NOMO-1 (cell line): ENCODE results near the gene SPEN.

ENCODE experiments used
- DNase-seq, 2 experiments: peaks; one replicate each; lab custom pipeline; 2025; ENCODE audit not compliant: unreplicated experiment in 2 of 2; lab: John Stamatoyannopoulos, UW

SPEN gene

DNA sequence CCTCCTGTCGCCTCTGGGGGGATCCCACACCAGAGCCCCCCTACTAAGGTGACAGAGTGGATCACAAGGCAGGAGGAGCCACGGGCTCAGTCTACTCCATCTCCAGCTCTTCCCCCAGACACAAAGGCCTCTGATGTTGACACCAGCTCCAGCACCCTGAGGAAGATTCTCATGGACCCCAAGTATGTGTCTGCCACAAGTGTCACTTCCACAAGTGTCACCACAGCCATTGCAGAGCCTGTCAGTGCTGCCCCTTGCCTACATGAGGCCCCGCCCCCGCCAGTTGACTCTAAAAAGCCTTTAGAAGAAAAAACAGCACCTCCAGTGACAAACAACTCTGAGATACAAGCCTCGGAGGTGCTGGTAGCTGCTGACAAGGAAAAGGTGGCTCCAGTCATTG, 86.2 kb downstream of the SPEN start:
- DNase-seq: no peak

DNA sequence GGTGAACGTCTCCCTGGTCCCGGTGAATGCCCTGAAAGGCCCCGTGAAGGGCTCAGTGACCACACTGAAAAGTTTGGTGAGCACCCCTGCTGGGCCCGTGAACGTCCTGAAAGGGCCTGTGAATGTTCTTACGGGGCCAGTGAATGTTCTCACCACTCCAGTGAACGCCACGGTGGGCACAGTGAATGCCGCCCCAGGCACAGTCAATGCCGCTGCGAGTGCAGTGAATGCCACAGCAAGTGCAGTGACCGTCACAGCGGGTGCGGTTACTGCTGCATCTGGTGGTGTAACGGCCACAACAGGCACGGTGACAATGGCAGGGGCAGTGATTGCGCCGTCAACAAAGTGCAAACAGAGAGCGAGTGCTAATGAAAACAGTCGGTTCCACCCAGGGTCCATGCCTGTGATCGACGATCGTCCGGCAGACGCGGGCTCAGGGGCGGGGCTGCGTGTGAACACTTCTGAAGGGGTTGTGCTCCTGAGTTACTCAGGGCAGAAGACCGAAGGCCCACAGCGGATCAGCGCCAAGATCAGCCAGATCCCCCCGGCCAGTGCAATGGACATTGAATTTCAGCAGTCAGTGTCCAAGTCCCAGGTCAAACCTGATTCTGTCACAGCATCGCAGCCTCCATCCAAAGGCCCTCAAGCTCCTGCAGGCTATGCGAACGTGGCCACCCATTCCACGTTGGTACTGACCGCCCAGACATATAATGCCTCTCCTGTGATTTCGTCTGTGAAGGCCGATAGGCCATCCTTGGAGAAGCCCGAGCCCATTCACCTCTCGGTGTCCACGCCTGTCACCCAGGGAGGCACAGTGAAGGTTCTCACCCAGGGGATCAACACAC, 86.9 kb downstream of the SPEN start:
- DNase-seq: no peak

DNA sequence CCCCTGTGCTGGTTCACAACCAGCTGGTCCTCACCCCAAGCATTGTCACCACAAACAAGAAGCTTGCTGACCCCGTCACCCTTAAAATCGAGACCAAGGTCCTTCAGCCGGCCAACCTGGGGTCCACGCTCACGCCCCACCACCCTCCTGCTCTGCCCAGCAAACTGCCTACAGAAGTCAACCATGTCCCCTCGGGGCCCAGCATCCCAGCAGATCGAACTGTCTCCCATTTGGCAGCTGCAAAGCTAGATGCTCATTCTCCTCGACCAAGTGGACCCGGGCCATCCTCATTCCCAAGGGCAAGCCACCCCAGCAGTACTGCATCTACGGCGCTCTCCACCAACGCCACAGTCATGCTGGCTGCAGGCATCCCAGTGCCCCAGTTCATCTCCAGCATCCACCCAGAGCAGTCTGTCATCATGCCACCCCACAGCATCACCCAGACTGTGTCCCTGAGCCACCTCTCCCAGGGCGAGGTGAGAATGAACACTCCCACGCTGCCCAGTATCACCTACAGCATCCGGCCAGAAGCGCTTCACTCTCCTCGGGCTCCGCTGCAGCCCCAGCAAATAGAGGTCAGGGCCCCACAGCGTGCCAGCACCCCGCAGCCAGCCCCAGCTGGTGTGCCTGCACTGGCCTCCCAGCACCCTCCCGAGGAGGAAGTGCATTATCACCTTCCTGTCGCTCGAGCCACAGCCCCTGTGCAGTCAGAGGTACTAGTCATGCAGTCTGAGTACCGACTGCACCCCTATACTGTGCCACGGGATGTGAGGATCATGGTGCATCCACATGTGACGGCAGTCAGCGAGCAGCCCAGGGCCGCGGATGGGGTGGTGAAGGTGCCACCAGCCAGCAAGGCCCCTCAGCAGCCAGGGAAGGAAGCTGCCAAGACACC, 87.8 kb downstream of the SPEN start:
- DNase-seq: no peak

DNA sequence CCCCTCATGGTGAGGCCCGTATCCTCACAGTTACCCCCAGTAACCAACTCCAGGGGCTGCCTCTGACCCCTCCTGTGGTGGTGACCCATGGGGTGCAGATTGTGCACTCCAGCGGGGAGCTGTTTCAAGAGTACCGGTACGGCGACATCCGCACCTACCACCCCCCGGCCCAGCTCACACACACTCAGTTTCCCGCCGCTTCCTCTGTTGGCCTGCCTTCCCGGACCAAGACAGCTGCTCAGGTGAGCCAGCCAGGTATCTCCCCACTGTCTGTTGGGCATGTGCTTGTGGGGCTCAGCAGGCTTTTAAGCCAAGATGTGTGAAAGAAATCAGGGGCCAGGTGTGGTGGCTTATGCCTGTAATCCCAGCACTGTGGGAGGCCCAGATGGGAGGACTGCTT, 88.5 kb downstream of the SPEN start:
- DNase-seq: no peak

DNA sequence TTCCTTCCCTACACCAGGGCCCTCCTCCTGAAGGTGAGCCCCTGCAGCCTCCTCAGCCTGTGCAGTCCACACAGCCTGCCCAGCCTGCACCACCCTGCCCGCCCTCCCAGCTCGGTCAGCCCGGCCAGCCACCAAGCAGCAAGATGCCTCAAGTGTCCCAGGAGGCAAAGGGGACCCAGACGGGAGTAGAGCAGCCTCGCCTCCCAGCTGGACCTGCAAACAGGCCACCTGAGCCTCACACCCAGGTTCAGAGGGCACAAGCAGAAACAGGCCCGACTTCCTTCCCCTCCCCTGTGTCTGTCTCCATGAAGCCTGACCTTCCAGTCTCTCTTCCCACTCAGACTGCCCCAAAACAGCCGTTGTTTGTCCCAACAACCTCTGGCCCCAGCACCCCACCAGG, 89.6 kb downstream of the SPEN start:
- no peak for DNase-seq

DNA sequence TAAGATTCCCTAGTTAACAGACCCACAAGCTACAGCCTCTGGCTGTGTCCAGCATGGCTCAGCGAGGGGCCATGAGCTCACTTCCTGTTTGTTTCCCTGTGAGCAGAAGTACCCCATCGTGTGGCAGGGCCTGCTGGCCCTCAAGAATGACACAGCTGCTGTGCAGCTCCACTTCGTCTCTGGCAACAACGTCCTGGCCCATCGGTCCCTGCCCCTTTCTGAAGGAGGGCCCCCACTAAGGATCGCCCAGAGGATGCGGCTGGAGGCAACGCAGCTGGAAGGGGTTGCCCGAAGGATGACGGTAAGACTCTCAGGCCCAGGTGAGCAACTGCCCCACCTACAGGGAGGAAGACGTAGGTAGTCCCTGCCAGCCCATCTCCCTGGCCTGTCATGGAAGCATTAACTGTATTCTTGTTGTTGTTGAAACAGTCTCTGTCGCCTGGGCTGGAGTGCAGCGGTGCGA, 90.2 kb downstream of the SPEN start:
- peak in 1 of 2 experiments; percentile 9 for DNase-seq

DNA sequence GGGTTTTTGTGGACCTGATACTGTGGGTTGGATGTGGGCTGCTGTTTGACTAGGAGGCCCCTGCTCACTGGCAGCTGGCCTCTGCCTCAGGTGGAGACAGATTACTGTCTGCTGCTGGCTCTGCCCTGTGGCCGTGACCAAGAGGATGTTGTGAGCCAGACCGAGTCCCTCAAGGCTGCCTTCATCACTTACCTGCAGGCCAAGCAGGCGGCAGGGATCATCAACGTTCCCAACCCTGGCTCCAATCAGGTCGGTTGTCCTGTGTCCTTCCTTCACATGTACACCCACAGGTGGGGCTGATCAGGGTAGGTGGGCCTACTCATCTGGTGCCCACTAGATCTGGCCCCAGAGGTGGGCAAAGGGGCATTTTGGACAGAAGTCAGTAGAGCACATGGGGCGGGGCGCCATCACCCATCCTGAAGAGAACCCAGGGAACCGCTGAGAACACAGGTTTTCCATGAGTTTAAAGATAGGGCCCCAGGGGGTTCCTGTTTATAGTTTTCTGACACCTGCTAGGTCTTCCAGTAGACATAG, 91.2 kb downstream of the SPEN start:
- no peak for DNase-seq

DNA sequence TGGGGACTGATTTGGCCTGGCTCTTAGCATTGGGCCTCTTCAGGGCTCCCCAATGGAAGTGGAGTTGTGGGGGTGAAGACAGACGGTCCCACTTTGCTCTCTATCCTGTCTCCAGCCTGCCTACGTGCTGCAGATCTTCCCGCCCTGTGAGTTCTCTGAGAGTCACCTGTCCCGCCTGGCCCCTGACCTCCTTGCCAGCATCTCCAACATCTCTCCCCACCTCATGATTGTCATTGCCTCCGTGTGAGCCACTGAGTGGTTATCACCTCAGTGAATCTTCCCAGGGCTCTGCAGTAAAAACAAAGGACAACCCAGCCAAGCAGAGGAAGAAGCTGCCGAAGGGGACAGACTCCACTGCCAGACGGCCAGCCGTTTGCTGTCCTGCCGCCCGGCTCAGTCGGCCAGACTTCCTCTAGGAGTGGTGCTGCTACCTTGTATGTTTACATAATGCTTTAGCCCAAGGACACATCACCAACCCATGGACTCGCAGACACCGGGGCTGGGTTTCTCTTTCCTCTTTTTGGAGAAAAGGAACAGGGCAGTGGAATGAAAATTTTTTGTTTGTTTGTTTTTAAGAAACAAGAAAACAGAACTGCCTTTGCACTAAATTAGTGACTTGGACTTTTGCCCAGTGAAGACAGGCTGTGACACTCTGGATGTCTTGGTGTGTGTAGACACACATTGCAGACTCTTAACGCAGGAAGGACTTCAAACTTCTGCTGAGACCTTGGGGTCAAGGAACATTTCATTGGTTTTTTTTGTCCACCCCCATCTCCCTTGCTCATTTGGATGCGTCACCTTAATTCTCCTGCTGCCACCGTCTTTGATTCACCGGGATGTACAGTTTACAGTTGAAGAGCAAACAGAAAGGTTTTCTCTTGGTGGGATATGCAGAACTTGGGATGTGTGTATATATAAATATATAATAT, 91.9 kb downstream of the SPEN start:
- DNase-seq: no peak

DNA sequence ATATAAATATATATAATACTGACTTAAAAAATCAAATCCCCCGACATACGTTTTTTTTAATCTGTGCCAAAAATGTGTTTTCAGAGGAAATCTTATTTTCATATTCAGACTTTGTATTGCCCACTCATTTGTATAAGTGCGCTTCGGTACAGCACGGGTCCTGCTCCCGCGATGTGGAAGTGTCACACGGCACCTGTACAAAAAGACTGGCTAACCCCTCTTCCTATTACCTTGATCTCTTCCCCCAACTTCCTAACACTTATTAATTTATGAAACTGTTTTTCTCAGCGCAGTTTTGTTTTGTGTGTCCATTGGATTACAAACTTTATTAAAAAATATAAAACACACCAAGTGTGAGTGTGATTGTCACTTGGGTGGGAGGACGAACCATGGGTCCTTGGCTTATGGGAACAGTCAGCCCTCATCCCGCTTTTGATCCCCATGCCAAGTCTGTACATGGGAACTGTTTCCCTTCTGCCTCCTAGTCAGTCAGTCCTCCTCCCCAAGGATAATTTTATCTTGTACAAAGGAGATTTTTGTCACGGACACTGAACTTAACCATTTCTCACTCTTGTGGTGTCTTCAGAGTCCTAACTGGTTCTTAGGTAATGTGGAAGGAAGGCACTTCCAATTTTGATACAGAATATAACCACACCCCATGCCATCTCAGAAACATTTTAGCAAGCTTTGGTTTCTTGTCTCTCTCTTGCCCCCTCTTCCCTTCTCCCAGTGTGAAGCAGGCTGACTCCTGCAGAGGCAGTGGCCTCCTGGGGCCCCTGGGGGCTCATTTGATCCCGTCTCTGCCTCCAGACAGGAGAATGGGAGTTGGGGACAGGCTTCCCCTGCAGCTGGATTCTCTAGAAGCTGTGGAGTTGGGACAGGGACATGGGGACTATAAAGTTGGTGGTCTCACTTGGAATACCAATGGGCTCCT, 92.9 kb downstream of the SPEN start:
- DNase-seq: no peak

DNA sequence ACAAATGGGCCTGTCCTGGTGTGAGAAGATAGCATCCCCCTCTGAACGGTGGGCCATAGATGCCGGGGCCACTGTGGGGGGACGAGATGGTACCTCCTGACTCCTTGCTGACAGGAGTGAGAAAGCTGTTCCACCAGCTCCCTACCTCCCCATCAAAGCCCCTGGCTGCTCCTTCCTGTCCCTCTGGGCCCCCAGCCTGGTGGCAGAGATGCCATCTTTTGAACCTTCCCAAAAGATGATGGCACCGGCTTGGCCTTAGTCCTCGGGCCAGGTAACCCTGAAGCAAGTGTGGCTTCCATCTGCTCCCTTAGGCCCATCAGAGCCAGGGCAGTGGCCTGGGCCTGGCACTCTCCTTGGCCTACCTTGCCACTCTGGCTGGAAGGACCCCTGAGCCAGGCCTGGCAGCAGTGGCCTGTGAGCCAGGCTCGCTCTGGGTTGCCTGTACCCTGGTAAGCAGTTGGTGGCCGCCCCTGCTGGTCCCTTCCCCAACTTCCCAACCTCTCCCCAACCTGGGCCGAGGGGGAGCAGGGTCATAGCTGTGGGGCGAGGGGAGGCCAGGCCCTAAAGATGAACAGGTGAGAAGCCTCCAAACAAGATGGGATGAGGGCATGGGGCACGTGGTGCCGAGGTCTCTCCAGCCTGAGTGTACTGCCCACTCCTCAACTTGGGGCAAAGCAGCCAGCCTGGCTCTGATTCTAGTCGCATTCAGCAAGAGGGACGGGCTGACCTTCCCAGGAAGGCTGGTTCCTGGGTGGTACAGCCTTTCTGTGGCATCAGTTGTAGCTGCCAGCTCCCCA, 93.7 kb downstream of the SPEN start:
- no peak for DNase-seq

DNA sequence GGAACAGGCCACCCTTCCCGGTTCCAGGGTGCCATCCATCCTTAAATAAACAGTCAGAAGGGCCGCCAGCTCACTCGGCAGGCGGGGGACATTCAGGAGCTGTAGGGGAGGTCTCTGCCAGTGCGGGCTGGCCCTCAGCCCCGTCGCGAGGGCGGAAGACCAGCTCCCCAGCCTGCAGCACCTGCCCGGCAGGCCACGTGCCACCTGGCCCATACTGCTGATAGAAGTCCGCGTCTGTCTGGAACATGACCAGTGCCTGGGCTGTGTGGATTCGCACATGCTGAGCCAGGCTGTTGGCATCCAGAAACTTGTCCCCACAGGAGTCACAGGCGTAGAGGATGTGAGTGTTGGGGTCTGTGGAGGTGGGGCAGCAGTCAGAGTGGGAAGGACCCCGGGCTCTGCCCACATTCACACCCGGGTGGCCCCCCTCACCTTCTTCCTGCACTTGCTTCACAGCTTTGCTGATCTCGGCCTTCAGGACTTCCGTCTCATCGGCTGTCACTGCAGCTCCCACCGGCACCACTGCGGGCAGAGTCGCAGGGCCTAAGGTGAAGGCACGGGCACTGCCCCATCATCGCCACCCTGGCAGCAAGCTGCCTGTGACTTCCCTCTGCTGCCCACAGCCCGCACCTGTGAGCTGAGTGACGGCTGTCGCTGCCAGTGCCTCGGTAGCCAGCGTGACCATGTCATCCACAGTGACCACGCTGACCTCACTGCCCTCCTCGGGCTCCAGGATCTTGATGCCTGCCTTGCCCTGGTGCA, 94.6 kb downstream of the SPEN start:
- no peak for DNase-seq

DNA sequence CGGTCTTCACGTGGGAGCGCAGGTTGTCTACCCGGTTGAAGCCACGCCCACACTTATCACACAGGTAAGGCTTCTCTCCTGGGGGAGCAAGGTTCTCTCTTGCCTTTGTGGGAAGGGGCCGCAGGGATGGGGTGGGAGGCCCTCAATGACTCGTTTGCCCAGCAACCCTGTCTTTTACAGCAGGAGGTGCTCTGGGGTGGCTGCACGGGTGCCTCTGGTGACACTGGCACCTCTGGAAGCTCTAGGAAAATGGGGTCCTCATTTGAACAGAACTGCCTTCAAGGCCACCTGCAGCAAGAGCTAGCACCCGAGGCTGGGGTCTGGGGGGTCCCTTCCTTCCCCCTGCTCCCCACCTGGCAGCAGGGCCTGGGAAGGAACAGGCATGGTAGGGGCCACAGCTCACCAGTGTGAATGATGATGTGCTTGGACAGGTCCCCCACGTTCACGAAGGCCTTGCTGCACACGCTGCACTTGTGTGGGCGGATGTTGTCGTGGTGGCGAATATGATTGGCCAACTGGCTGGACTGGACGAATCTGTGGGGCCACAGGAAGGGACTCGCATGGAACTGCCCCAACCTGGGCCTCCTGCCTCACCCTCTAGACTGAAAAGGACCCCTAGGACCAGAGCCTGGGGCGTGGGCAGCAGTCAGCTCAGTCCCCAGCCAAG, 95.3 kb downstream of the SPEN start:
- DNase-seq: no peak

DNA sequence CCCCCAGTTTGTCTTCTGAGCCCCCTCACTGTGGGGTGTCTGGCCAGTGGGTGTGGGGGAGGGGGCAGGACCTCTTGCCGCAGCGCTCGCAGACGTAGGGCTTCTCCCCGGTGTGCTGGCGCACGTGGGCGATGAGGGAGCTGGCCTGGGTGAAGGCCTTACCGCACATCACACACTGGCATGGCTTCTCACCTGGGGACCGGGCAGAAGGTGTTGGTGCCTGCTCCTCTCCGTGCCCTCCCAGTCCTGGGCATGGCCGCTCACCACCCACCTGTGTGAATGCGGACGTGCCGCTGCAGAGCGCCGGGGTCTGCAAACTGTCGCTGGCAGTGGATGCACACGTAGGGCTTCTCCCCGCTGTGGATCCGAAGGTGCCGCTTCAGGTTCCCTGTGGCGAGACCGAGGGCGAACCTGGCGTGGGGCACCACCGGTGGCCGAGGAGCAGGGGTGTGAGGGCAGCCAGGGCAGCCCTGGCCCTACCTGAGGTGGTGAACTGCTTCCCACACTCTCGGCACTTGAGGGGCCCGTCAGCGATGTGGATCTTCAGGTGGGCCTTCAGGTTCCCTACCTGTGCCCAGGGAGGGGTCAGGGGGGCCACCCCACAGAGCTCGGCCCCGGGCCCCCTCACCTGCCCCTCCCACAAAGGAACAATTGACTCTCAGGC, 96.0 kb downstream of the SPEN start:
- DNase-seq: no peak

DNA sequence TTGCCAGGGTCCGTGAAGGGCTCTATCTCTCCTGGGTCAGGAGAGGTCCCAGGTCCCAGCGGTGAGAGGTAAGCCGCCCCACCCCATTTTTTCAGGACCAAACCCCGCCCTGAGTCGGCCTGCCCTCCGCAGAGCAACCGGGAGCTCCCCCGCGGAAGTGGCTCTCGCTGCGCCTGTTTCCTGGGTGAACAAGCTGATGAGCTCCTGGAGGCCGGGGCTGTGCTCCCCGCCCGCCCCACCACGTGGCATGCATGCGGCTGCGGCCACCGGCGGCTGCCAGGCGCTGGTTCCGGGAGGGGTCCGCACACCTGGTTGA, 96.4 kb downstream of the SPEN start:
- DNase-seq: no peak

DNA sequence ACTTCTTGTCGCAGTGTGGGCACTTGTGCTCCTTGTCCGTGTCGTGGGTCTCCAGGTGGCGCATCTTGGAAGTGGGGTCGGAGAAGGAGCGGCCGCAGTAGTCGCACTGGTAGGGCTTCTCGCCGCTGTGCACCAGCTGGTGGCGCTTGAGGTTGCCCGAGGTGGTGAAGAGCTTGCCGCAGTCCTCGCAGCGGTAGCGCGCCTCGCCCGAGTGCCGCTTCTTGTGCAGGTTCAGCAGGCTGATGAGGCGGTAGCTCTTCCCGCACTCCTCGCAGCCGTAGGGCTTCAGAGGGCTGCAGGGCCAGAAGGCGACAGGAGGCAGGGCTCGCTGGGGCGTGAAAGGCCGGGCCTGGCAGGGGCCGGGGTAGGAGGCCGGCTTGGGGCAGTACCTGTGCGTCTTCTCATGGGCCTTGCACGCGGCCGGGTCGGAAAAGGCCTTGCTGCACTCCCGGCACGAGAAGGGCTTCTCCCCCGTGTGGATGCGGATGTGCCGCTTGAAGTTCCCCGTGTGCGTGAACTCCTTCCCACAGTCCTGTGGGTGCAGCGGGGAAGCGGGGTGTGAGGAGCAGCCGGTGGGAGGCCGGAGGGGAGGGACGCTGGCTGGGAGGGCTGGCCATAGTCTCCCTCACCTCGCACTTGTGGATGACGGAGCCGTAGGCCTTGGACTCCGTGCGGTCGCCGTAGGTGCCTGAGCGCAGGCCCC, 97.0 kb downstream of the SPEN start:
- DNase-seq: no peak
